ENCODE measurements around the gene CSF3. TPM values are rescaled to one million over a fixed set of nuclear protein-coding genes. Genes with fewer than 3 reads are reported as not detected.

Gene CSF3
- total and polyA plus RNA-seq, 2 donors (not counting 1 experiment from before 2014, with no cell fraction given): 0.09 TPM; not detected in 1

- H3K27me3 Mint-ChIP-seq: no peaks in the 10 kb centered on the region
- no peak for ATAC-seq (ENCODE audit: low read depth)
- ChIA-PET CTCF (interaction anchor here (1.0 to 5.0 kb wide), 5 partner anchors 8 to 134 kb away, joined by 3 to 52 read pairs (median 4); no protein-coding TSS in a partner anchor), POLR2A (interaction anchor here (0.6 kb wide), 1 partner anchor 16 kb away, joined by 3 read pairs; no protein-coding TSS in a partner anchor)
- no peaks in the 10 kb centered on the region for H3K4me1 ChIP-seq (ENCODE audit: control insufficient read depth in 2 of 2, insufficient read depth in 2 of 2, low read length in 2 of 2)
- no peaks in the 10 kb centered on the region for H3K9me3 ChIP-seq (ENCODE audit: control extremely low read depth in 1 of 3, control insufficient read depth in 2 of 3, insufficient read depth in 1 of 3, low read length in 2 of 3)
- H3K4me2 ChIP-seq (replicated peaks; ENCODE audit: low read depth, low read length, poor library complexity, severe bottlenecking): no peak overlapping the region
- no peak overlapping the region for H3K4me3 ChIP-seq (ENCODE audit: control extremely low read depth in 1 of 5, extremely low read depth in 1 of 5, insufficient read depth in 1 of 5, low read depth in 2 of 5, low read length in 4 of 5)
- no peaks in the 10 kb centered on the region for H4K20me1 ChIP-seq (ENCODE audit: control insufficient read depth, insufficient read depth, low read length, poor library complexity, severe bottlenecking)
- H3K4me1 Mint-ChIP-seq: no peaks in the 10 kb centered on the region
- no peaks in the 10 kb centered on the region for H3K9me3 Mint-ChIP-seq (ENCODE audit: insufficient read depth)
- WGBS (ENCODE audit: insufficient coverage): 94% methylated on average over 7 of the region's 8 CpGs
- no peak overlapping the region for H3K9ac ChIP-seq (ENCODE audit: low read length)
- no peak for TF ChIP-seq EZH2 (IDR thresholded peaks at IDR 0.05; ENCODE audit: borderline replicate concordance, insufficient read depth, low read depth, low read length, poor library complexity, severe bottlenecking)
- TF ChIP-seq, protein P1, sequence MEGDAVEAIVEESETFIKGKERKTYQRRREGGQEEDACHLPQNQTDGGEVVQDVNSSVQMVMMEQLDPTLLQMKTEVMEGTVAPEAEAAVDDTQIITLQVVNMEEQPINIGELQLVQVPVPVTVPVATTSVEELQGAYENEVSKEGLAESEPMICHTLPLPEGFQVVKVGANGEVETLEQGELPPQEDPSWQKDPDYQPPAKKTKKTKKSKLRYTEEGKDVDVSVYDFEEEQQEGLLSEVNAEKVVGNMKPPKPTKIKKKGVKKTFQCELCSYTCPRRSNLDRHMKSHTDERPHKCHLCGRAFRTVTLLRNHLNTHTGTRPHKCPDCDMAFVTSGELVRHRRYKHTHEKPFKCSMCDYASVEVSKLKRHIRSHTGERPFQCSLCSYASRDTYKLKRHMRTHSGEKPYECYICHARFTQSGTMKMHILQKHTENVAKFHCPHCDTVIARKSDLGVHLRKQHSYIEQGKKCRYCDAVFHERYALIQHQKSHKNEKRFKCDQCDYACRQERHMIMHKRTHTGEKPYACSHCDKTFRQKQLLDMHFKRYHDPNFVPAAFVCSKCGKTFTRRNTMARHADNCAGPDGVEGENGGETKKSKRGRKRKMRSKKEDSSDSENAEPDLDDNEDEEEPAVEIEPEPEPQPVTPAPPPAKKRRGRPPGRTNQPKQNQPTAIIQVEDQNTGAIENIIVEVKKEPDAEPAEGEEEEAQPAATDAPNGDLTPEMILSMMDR (IDR thresholded peaks at IDR 0.05): no peak
- no peak overlapping the region for H3K4me3 Mint-ChIP-seq
- no peak for DNase-seq
- no peaks in the 10 kb centered on the region for H3K27me3 ChIP-seq (replicated peaks in 1 of 4; ENCODE audit: control extremely low read depth in 1 of 4, control insufficient read depth in 3 of 4, insufficient read depth in 4 of 4, low read length in 3 of 4)
- peaks cover 0 to 57% of the 10 kb centered on the region in 2 experiments for H3K36me3 ChIP-seq (replicated peaks in 1 of 2; ENCODE audit: control extremely low read depth in 1 of 2, control insufficient read depth in 1 of 2, extremely low read depth in 1 of 2, insufficient read depth in 2 of 2, low read length in 1 of 2)
- no peaks in the 10 kb centered on the region for H3K79me2 ChIP-seq (ENCODE audit: control insufficient read depth, insufficient read depth, low read length)
- H3K27ac ChIP-seq (ENCODE audit: low read length in 2 of 2): no peak overlapping the region
- no peak overlapping the region for H3K27ac Mint-ChIP-seq
- no peak overlapping the region for H2AFZ ChIP-seq (ENCODE audit: insufficient read depth, low read depth, low read length, poor library complexity, severe bottlenecking)
- intact Hi-C loops (cut with micrococcal nuclease): no loop called here
These were observed 19.4 kb downstream of the CSF3 start for GRCh38 chr17:40034426-40035161.

GRCh38 chr17:40035162-40035559 lies 19.9 kb downstream of the CSF3 start:
- no peak overlapping the region for H3K27ac ChIP-seq (ENCODE audit: low read length in 2 of 2)
- no peaks in the 10 kb centered on the region for H3K79me2 ChIP-seq (ENCODE audit: control insufficient read depth, insufficient read depth, low read length)
- Mint-ChIP-seq H3K27me3 (no peaks in the 10 kb centered on the region), H3K27ac (no peak overlapping the region), H3K4me3 (no peak overlapping the region), H3K9me3 (ENCODE audit: insufficient read depth) (no peaks in the 10 kb centered on the region), H3K4me1 (no peaks in the 10 kb centered on the region)
- 90% methylated on average over 11 of the region's 12 CpGs for WGBS (ENCODE audit: insufficient coverage)
- no peak overlapping the region for H3K4me2 ChIP-seq (replicated peaks; ENCODE audit: low read depth, low read length, poor library complexity, severe bottlenecking)
- peaks cover 0 to 54% of the 10 kb centered on the region in 2 experiments for H3K36me3 ChIP-seq (replicated peaks in 1 of 2; ENCODE audit: control extremely low read depth in 1 of 2, control insufficient read depth in 1 of 2, extremely low read depth in 1 of 2, insufficient read depth in 2 of 2, low read length in 1 of 2)
- H2AFZ ChIP-seq (ENCODE audit: insufficient read depth, low read depth, low read length, poor library complexity, severe bottlenecking): no peak overlapping the region
- no peaks in the 10 kb centered on the region for H3K27me3 ChIP-seq (replicated peaks in 1 of 4; ENCODE audit: control extremely low read depth in 1 of 4, control insufficient read depth in 3 of 4, insufficient read depth in 4 of 4, low read length in 3 of 4)
- CTCF ChIA-PET: interaction anchor here (1.3 to 5.0 kb wide), 4 partner anchors 8 to 76 kb away, joined by 3 to 52 read pairs (median 6); no protein-coding TSS in a partner anchor
- H3K9me3 ChIP-seq (ENCODE audit: control extremely low read depth in 1 of 3, control insufficient read depth in 2 of 3, insufficient read depth in 1 of 3, low read length in 2 of 3): no peaks in the 10 kb centered on the region
- DNase-seq: no peak
- ATAC-seq (ENCODE audit: low read depth): no peak
- no peak overlapping the region for H3K9ac ChIP-seq (ENCODE audit: low read length)
- H4K20me1 ChIP-seq (ENCODE audit: control insufficient read depth, insufficient read depth, low read length, poor library complexity, severe bottlenecking): no peaks in the 10 kb centered on the region
- H3K4me1 ChIP-seq (ENCODE audit: control insufficient read depth in 2 of 2, insufficient read depth in 2 of 2, low read length in 2 of 2): no peaks in the 10 kb centered on the region
- no peak for TF ChIP-seq EZH2 (IDR thresholded peaks at IDR 0.05; ENCODE audit: borderline replicate concordance, insufficient read depth, low read depth, low read length, poor library complexity, severe bottlenecking)
- TF ChIP-seq, protein P1 (IDR thresholded peaks at IDR 0.05): peak; percentile 16
- H3K4me3 ChIP-seq (ENCODE audit: control extremely low read depth in 1 of 5, extremely low read depth in 1 of 5, insufficient read depth in 1 of 5, low read depth in 2 of 5, low read length in 4 of 5): no peak overlapping the region
- POLR2A ChIA-PET: no interaction called here
- intact Hi-C loops (cut with micrococcal nuclease): no loop called here

Measured in B cell (primary cell).